ENCODE results near the gene SHOC2. TPM values are rescaled to one million over a fixed set of nuclear protein-coding genes. Genes with fewer than 3 reads are reported as not detected.

SHOC2 gene
- total and polyA plus RNA-seq, 2 of the 13 experiments (the other 11 are each of a cell fraction or from before 2014, with no cell fraction given): 8.6 to 25.5 TPM

DNA sequence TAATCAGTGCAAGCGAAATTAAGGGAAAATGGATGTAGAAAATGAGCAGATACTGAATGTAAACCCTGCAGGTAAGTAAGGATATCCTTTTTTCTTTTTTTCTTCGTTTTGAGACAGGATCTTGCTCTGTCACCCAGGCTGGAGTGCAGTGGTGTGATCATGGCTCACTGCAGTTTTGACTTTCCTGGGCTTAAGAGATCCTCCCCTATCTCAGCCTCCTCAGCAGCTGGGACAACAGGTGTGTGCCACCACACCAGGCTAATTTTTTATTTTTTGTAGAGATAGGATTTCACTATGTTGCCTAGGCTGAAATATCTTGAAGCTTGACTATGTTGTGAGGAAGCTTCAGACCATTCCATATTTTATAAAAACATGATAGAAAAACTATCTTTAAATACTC lies 43.4 kb upstream of the SHOC2 start (continued):
- TF ChIP-seq HNF4G (IDR thresholded peaks at IDR 0.05; ENCODE audit: borderline replicate concordance, low read depth, low read length) (no peak), HNF4G (CRISPR knock-in tag; IDR thresholded peaks at IDR 0.05; ENCODE audit: borderline replicate concordance, low read depth) (no peak), PREB (CRISPR knock-in tag; IDR thresholded peaks at IDR 0.05) (no peak), GTF2F1 (IDR thresholded peaks at IDR 0.05; ENCODE audit: low read length) (no peak)
- TF ChIP-seq, protein P1, sequence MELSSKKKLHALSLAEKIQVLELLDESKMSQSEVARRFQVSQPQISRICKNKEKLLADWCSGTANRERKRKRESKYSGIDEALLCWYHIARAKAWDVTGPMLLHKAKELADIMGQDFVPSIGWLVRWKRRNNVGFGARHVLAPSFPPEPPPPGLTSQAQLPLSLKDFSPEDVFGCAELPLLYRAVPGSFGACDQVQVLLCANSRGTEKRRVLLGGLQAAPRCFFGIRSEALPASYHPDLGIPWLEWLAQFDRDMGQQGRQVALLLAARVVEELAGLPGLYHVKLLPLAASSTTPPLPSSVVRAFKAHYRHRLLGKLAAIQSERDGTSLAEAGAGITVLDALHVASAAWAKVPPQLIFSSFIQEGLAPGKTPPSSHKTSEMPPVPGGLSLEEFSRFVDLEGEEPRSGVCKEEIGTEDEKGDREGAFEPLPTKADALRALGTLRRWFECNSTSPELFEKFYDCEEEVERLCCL (CRISPR knock-in tag; IDR thresholded peaks at IDR 0.05; ENCODE audit: borderline replicate concordance): no peak

- H3K27me3 ChIP-seq (ENCODE audit: control insufficient read depth in 1 of 2, insufficient read depth in 2 of 2, low read length in 2 of 2): no peaks in the 10 kb centered on the region
- BruUV-seq (replicated peaks): no TSS peak
- DNase-seq (ENCODE audit: low spot score) (no peak), ATAC-seq (no peak), FAIRE-seq (no peak)
- in situ Hi-C loops (cut with HindIII; ENCODE audit: extremely low pct_ligation_motif_present, low pct_unique_long_range_greater_than_20kb): loop anchor here (25.0 kb wide), 1 partner anchor 264 kb away; no protein-coding TSS in a partner anchor
- intact Hi-C loops (cut with micrococcal nuclease; ENCODE audit: unreplicated experiment): no loop called here
- peaks cover 6% of the 10 kb centered on the region; the same call in 1 of the 2 replicates for H4K20me1 ChIP-seq (ENCODE audit: insufficient read depth, low read length)
- H3K79me2 ChIP-seq (ENCODE audit: insufficient read depth, low read length): peaks cover 30% of the 10 kb centered on the region
- H3K4me2 ChIP-seq (ENCODE audit: low read depth, low read length): no peak overlapping the region
- WGBS (ENCODE audit: low lambda C conversion rate): 94% methylated on average over 1 of the region's 1 CpG
- no peak overlapping the region for H3K9ac ChIP-seq (ENCODE audit: insufficient read depth, low read depth, low read length)
- peaks cover 28% of the 10 kb centered on the region for H3K4me1 ChIP-seq (ENCODE audit: insufficient read depth, low read length)
- no peaks in the 10 kb centered on the region for H3K9me3 ChIP-seq (ENCODE audit: low read length)
- no peak overlapping the region for H2AFZ ChIP-seq (ENCODE audit: low read length)
- H3K36me3 ChIP-seq (replicated peaks in 1 of 2; ENCODE audit: control insufficient read depth in 1 of 2, insufficient read depth in 2 of 2, low read length in 2 of 2): peaks cover 2 to 27% of the 10 kb centered on the region in 2 experiments
- no peak overlapping the region for H3K27ac ChIP-seq (ENCODE audit: extremely low read length, insufficient read depth, low read length)
- no peak overlapping the region for H3K4me3 ChIP-seq (replicated peaks in 1 of 3; ENCODE audit: insufficient read depth in 1 of 3, low read depth in 2 of 3, low read length in 3 of 3)
- POLR2A ChIA-PET: interaction anchor here (1.0 to 1.8 kb wide), 4 partner anchors 9 to 42 kb away, joined by 3 to 9 read pairs (median 5); partner anchors contain the start of genes BBIP1 and SHOC2
- CTCF ChIA-PET (ENCODE audit: low intra/inter-chr PET ratio, low total read pairs): no interaction called here
- TF ChIP-seq, protein P2, sequence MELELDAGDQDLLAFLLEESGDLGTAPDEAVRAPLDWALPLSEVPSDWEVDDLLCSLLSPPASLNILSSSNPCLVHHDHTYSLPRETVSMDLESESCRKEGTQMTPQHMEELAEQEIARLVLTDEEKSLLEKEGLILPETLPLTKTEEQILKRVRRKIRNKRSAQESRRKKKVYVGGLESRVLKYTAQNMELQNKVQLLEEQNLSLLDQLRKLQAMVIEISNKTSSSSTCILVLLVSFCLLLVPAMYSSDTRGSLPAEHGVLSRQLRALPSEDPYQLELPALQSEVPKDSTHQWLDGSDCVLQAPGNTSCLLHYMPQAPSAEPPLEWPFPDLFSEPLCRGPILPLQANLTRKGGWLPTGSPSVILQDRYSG (CRISPR knock-in tag; IDR thresholded peaks at IDR 0.05): no peak
- TF ChIP-seq, protein P3, sequence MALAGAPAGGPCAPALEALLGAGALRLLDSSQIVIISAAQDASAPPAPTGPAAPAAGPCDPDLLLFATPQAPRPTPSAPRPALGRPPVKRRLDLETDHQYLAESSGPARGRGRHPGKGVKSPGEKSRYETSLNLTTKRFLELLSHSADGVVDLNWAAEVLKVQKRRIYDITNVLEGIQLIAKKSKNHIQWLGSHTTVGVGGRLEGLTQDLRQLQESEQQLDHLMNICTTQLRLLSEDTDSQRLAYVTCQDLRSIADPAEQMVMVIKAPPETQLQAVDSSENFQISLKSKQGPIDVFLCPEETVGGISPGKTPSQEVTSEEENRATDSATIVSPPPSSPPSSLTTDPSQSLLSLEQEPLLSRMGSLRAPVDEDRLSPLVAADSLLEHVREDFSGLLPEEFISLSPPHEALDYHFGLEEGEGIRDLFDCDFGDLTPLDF (CRISPR knock-in tag; IDR thresholded peaks at IDR 0.05): no peak
- TF ChIP-seq, protein P4, sequence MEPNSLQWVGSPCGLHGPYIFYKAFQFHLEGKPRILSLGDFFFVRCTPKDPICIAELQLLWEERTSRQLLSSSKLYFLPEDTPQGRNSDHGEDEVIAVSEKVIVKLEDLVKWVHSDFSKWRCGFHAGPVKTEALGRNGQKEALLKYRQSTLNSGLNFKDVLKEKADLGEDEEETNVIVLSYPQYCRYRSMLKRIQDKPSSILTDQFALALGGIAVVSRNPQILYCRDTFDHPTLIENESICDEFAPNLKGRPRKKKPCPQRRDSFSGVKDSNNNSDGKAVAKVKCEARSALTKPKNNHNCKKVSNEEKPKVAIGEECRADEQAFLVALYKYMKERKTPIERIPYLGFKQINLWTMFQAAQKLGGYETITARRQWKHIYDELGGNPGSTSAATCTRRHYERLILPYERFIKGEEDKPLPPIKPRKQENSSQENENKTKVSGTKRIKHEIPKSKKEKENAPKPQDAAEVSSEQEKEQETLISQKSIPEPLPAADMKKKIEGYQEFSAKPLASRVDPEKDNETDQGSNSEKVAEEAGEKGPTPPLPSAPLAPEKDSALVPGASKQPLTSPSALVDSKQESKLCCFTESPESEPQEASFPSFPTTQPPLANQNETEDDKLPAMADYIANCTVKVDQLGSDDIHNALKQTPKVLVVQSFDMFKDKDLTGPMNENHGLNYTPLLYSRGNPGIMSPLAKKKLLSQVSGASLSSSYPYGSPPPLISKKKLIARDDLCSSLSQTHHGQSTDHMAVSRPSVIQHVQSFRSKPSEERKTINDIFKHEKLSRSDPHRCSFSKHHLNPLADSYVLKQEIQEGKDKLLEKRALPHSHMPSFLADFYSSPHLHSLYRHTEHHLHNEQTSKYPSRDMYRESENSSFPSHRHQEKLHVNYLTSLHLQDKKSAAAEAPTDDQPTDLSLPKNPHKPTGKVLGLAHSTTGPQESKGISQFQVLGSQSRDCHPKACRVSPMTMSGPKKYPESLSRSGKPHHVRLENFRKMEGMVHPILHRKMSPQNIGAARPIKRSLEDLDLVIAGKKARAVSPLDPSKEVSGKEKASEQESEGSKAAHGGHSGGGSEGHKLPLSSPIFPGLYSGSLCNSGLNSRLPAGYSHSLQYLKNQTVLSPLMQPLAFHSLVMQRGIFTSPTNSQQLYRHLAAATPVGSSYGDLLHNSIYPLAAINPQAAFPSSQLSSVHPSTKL (CRISPR knock-in tag; IDR thresholded peaks at IDR 0.05): peak; percentile 42; the same call in 1 of the 2 replicates
- TF ChIP-seq ZKSCAN5 (CRISPR knock-in tag; IDR thresholded peaks at IDR 0.05) (no peak), RFXAP (CRISPR knock-in tag; IDR thresholded peaks at IDR 0.05; ENCODE audit: borderline replicate concordance) (no peak), PCBP2 (optimal IDR thresholded peaks at IDR 0.05; ENCODE audit: low read depth, low read length, poor library complexity, severe bottlenecking) (no peak), ZEB1 (IDR thresholded peaks at IDR 0.05; ENCODE audit: insufficient replicate concordance, low read depth) (no peak), CEBPB (IDR thresholded peaks at IDR 0.05; ENCODE audit: borderline replicate concordance, low read depth, low read length) (peak; percentile 19; the same call in 1 of the 2 replicates), ZNF776 (CRISPR knock-in tag; IDR thresholded peaks at IDR 0.05) (no peak)
Measured at GRCh38 chr10:110876788-110877187, 42.6 kb upstream of the SHOC2 start.
